Raji (cell line): Measurements from ENCODE around the gene SGPP2.

Experiments used
- POLR2A ChIP-seq: IDR thresholded peaks from 2 replicates; pipeline ENCODE4 v1.6.1; 2011; ENCODE audit warnings: low read depth, low read length, control low read depth; ENCODE audit not compliant: insufficient read depth

The SGPP2 gene

GRCh38 chr2:222424276-222424728 lies at the start of gene SGPP2:
Gene SGPP2, plus strand, starts transcription at chr2:222424543. Its CDS starts 60 bp downstream, at chr2:222424603.
- TF ChIP-seq POLR2A: no peak

GRCh38 chr2:222375798-222376197 lies 48.5 kb upstream of the SGPP2 start:
- TF ChIP-seq POLR2A: no peak

GRCh38 chr2:222380456-222380855 lies 43.9 kb upstream of the SGPP2 start:
- no peak for TF ChIP-seq POLR2A

- TF ChIP-seq POLR2A: no peak
These were observed 42.8 kb upstream of the SGPP2 start for GRCh38 chr2:222381566-222381965.

GRCh38 chr2:222383255-222383654 lies 41.1 kb upstream of the SGPP2 start:
- TF ChIP-seq POLR2A: no peak

GRCh38 chr2:222391743-222392285 lies 32.5 kb upstream of the SGPP2 start:
- no peak for TF ChIP-seq POLR2A

- TF ChIP-seq POLR2A: no peak
These were observed 30.5 kb upstream of the SGPP2 start for GRCh38 chr2:222393733-222394267.

GRCh38 chr2:222398446-222398885 lies 25.9 kb upstream of the SGPP2 start:
- TF ChIP-seq POLR2A: no peak

GRCh38 chr2:222399038-222399783 lies 25.1 kb upstream of the SGPP2 start:
- TF ChIP-seq POLR2A: no peak

GRCh38 chr2:222404151-222404905 lies 20.0 kb upstream of the SGPP2 start:
- TF ChIP-seq POLR2A: no peak

GRCh38 chr2:222408684-222409083 lies 15.7 kb upstream of the SGPP2 start:
- TF ChIP-seq POLR2A: no peak

- TF ChIP-seq POLR2A: no peak
These were observed 13.8 kb upstream of the SGPP2 start for GRCh38 chr2:222410534-222410933.

GRCh38 chr2:222413295-222413911 lies 10.9 kb upstream of the SGPP2 start:
- no peak for TF ChIP-seq POLR2A

- no peak for TF ChIP-seq POLR2A
These were observed 5.6 kb upstream of the SGPP2 start for GRCh38 chr2:222418739-222419138.

GRCh38 chr2:222420508-222420907 lies 3.8 kb upstream of the SGPP2 start:
- no peak for TF ChIP-seq POLR2A

- no peak for TF ChIP-seq POLR2A
These were observed 2.7 kb upstream of the SGPP2 start for GRCh38 chr2:222421626-222422025.

- TF ChIP-seq POLR2A: no peak
These were observed 1.2 kb upstream of the SGPP2 start for GRCh38 chr2:222423186-222423585.
